Fibroblast of lung (primary cell): ENCODE measurements around the gene KLC1.

Experiments used
- EZH2 ChIP-seq: IDR thresholded peaks from 2 replicates; pipeline ENCODE4 v1.5.1; 2012; ENCODE audit warnings: low read length, control low read depth, mild to moderate bottlenecking; ENCODE audit errors: missing control alignments
- TF ChIP-seq, protein P1 (sequence below), 2 donors: IDR thresholded peaks in 1 of 2; conservative IDR thresholded peaks in 1 of 2; 1 replicate in 1 of 2; 2 replicates in 1 of 2; pipeline ENCODE4 v1.5.1; 2011 to 2012; ENCODE audit warnings: low read length in 2 of 2, control low read depth in 1 of 2, inconsistent platforms in 1 of 2, low read depth in 1 of 2, mild to moderate bottlenecking in 1 of 2

DNA sequence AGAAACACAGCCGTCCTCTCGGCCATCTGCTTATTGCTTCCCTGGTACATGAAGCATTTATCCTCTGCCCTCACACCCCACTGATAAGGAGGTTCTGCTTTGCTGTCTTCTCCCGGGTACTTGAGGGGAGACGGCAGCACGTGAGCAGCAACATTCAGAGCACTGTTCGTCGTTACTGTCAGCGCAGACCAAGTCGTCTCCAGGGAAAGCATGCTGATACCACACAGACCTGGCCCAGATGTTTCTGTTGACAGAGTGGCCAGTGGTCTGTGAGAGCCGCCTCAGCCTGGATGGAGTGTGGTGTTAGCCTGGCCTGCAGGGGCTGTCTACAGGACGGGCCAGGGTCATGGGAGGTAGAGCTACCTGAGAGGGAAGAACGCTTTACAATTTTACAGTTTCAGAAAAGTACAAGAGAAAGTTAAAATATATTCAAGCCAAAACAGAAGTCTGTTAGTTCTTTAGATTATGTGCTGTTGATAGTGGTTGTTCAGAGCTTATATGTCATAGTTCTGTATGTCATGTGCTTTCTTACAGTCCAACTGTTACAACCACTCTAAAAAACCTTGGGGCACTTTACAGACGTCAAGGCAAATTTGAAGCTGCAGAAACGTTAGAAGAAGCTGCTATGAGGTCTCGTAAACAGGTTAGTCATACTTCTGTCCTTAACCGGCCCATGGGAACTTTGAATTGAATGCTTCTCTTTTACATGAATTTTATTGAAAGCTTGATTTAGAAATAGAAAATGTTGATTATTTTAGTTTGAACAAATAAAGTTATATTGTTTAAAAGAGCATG, 48.1 kb downstream of the KLC1 start:
- TF ChIP-seq, protein P1, sequence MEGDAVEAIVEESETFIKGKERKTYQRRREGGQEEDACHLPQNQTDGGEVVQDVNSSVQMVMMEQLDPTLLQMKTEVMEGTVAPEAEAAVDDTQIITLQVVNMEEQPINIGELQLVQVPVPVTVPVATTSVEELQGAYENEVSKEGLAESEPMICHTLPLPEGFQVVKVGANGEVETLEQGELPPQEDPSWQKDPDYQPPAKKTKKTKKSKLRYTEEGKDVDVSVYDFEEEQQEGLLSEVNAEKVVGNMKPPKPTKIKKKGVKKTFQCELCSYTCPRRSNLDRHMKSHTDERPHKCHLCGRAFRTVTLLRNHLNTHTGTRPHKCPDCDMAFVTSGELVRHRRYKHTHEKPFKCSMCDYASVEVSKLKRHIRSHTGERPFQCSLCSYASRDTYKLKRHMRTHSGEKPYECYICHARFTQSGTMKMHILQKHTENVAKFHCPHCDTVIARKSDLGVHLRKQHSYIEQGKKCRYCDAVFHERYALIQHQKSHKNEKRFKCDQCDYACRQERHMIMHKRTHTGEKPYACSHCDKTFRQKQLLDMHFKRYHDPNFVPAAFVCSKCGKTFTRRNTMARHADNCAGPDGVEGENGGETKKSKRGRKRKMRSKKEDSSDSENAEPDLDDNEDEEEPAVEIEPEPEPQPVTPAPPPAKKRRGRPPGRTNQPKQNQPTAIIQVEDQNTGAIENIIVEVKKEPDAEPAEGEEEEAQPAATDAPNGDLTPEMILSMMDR (conservative IDR thresholded peaks at IDR 0.05 in 1 of 2, IDR thresholded peaks at IDR 0.05 in 1 of 2; ENCODE audit: low read depth in 1 of 2, low read length in 2 of 2) = no peak
- no peak for TF ChIP-seq EZH2
